GM12878 (cell line): ENCODE data around the gene OR4E2. TPM values are rescaled to one million over a fixed set of nuclear protein-coding genes. Genes with fewer than 3 reads are reported as not detected.

Experiments used
- ATAC-seq: fragments of 200-7000 bp; cut with Tn5 transposase; 3 replicates; pipeline ENCODE4 v1.9.1; 2020; ENCODE audit warnings: mild to moderate bottlenecking, moderate library complexity
- BruUV-seq: library from RNA; stranded (reverse); fragments of 400-500 nt; replicated peaks from 2 replicates; lab custom pipeline; 2021; lab: Mats Ljungman, UMichigan
- CTCF ChIA-PET: fragments of 300-600 bp; sonication (Branson Sonifier 250); formaldehyde crosslinking; extraction: SDS; loops from one replicate; lab custom pipeline; 2021; ENCODE audit warnings: inconsistent platforms; lab: Yijun Ruan, JAX
- POLR2A ChIA-PET: fragments of 350-600 bp; formaldehyde crosslinking; extraction: SDS; loops from one replicate; lab custom pipeline; 2021; ENCODE audit warnings: inconsistent platforms; lab: Charles Lee
- RAD21 ChIA-PET: fragments of 300-600 bp; sonication (Branson Sonifier 250); formaldehyde crosslinking; loops from one replicate; lab custom pipeline; 2023; ENCODE audit warnings: antibody characterized with exemption; ENCODE audit not compliant: unreplicated experiment; lab: Charles Lee
- SMC1A ChIA-PET: fragments of 300-600 bp; sonication (Branson Sonifier 250); formaldehyde crosslinking; loops from one replicate; lab custom pipeline; 2023; ENCODE audit not compliant: unreplicated experiment, uncharacterized antibody; lab: Charles Lee
- DNase-seq: peaks from one replicate; pipeline ENCODE4 v3.0.0-alpha.2; 2011; ENCODE audit warnings: low read depth, low spot score
- FAIRE-seq: peaks from 3 replicates; lab custom pipeline; 2011; peaks lifted over from hg19 to GRCh38; lab: Jason Lieb, UNC
- H2AFZ ChIP-seq: 2 replicates; pipeline ENCODE4 v1.6.0; 2011; ENCODE audit warnings: low read depth, low read length, control low read depth; ENCODE audit not compliant: control insufficient read depth
- H3K27ac ChIP-seq: 2 replicates; pipeline ENCODE4 v1.5.1; 2011; ENCODE audit warnings: control low read depth; ENCODE audit not compliant: control insufficient read depth, insufficient read depth
- H3K27me3 ChIP-seq, 2 experiments: replicated peaks in 1 of 2; 2 replicates each; pipeline versions ENCODE4 v1.6.0 to v1.6.1; 2011; ENCODE audit warnings: low read length in 1 of 2; ENCODE audit not compliant: control insufficient read depth in 2 of 2, insufficient read depth in 2 of 2
- H3K36me3 ChIP-seq, 2 experiments: 2 replicates each; pipeline ENCODE4 v1.5.1; 2011; ENCODE audit warnings: low read length in 1 of 2; ENCODE audit not compliant: control insufficient read depth in 2 of 2, insufficient read depth in 2 of 2
- H3K4me1 ChIP-seq: 2 replicates; pipeline ENCODE4 v1.6.1; 2011; ENCODE audit warnings: mild to moderate bottlenecking, low read length, moderate library complexity, mixed read lengths; ENCODE audit not compliant: control insufficient read depth, insufficient read depth
- H3K4me2 ChIP-seq: 2 replicates; pipeline ENCODE4 v1.6.0; 2011; ENCODE audit warnings: control low read depth; ENCODE audit not compliant: control insufficient read depth, insufficient read depth
- H3K4me3 ChIP-seq: fragments of 200-600 bp; sonication (generic); 2 replicates; pipeline ENCODE4 v1.5.1; 2016
- H3K79me2 ChIP-seq: 2 replicates; pipeline ENCODE4 v1.6.0; 2011; ENCODE audit warnings: low read length; ENCODE audit not compliant: control insufficient read depth, insufficient read depth
- H3K9ac ChIP-seq: 2 replicates; pipeline ENCODE4 v1.8.0; 2011; ENCODE audit warnings: low read length, control low read depth, mixed read lengths; ENCODE audit not compliant: control insufficient read depth, insufficient read depth
- H3K9me3 ChIP-seq: replicated peaks from 3 replicates; pipeline ENCODE4 v1.5.1; 2011; ENCODE audit warnings: mild to moderate bottlenecking, low read length; ENCODE audit not compliant: control insufficient read depth, insufficient read depth
- H4K20me1 ChIP-seq: 2 replicates; pipeline ENCODE4 v1.6.0; 2011; ENCODE audit not compliant: control insufficient read depth, insufficient read depth
- CREB1 ChIP-seq: IDR thresholded peaks from 2 replicates; pipeline ENCODE4 v1.6.1; 2012; ENCODE audit warnings: low read depth, mild to moderate bottlenecking, inconsistent platforms
- DPF2 ChIP-seq: fragments of 450-650 bp; IDR thresholded peaks from 2 replicates; pipeline ENCODE4 v1.6.1; 2017; ENCODE audit warnings: mild to moderate bottlenecking
- MTA3 ChIP-seq: IDR thresholded peaks from 2 replicates; pipeline ENCODE4 v1.6.1; 2012; ENCODE audit warnings: low read length, inconsistent platforms, borderline replicate concordance
- WGBS: methylation state at CpG from one replicate; pipeline ENCODE4 v1.1.6; 2016; ENCODE audit warnings: low lambda C conversion rate; ENCODE audit not compliant: insufficient replicate concordance, insufficient coverage; ENCODE audit errors: missing lambda C conversion rate; 5-methylcytosine and 5-hydroxymethylcytosine counted together
- in situ Hi-C: fragments of 300-500 bp; cut with MboI; formaldehyde crosslinking; loops from 9 replicates; pipeline ENCODE4 v1.14.3; 2018; ENCODE audit warnings: mixed read lengths
- intact Hi-C: fragments of 100-400 bp; cut with micrococcal nuclease; formaldehyde crosslinking; loops from one replicate; pipeline ENCODE4 v1.14.2; 2022; ENCODE audit not compliant: unreplicated experiment
- polyA plus RNA-seq, 11 experiments: library from polyadenylated mRNA; depleted of rRNA in 4 of 11; unstranded in 6 of 11; stranded (reverse) in 5 of 11; fragments of >200 nt; fragmentation: Nextera tagmentation in 4 of 11; fragmentation: Illumina TruSeq in 1 of 11; extraction: Ambion mirVana in 4 of 11; extraction: Trizol in 1 of 11; gene quantifications; 1 replicate in 1 of 11; 2 replicates in 10 of 11; pipeline versions ENCODE4 v1.2.1 to v1.2.3, GENCODE V29; 2011 to 2016; ENCODE audit warnings: inconsistent platforms in 2 of 11, missing spikeins in 2 of 11, low read depth in 1 of 11
- total RNA-seq, 4 experiments: library from RNA; depleted of rRNA in 3 of 4; stranded (reverse); fragments of >200 nt in 3 of 4; fragmentation: Illumina TruSeq in 1 of 4; extraction: Trizol in 1 of 4; gene quantifications; 2 replicates each; pipeline versions ENCODE4 v1.2.1 to v1.2.3, GENCODE V29; 2013 to 2021
- TF ChIP-seq, protein P1 (sequence below): IDR thresholded peaks from 2 replicates; pipeline ENCODE4 v1.6.1; 2011; ENCODE audit warnings: borderline replicate concordance, low read depth, mild to moderate bottlenecking, moderate library complexity, low read length; ENCODE audit not compliant: insufficient read depth, poor library complexity, severe bottlenecking

OR4E2 gene
- total and polyA plus RNA-seq, 10 of the 15 experiments (the other 5 are each of a cell fraction or from before 2014, with no cell fraction given): not detected

DNA sequence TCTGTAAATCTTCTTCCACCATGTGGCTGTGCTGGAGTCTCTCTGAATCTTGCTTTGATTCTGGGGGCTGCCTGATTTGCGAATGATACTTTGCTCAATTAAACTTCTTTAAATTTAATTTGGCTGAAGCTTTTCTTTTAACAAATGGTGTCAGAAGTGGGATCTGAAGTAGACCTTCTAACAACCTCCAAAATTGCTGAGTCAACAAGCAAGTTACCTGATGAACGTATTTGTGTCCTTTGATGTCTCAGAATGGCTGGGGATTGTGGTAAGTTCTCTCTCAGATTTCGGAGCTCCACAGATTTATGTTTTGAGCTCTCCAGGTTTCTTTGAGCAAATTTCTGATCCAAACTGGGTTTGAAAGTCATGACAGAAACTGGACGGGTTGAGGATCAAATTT, 21.9 kb downstream of the OR4E2 start:
- TF ChIP-seq MTA3 (no peak), DPF2 (no peak)
- TF ChIP-seq, protein P1, sequence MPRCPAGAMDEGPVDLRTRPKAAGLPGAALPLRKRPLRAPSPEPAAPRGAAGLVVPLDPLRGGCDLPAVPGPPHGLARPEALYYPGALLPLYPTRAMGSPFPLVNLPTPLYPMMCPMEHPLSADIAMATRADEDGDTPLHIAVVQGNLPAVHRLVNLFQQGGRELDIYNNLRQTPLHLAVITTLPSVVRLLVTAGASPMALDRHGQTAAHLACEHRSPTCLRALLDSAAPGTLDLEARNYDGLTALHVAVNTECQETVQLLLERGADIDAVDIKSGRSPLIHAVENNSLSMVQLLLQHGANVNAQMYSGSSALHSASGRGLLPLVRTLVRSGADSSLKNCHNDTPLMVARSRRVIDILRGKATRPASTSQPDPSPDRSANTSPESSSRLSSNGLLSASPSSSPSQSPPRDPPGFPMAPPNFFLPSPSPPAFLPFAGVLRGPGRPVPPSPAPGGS: no peak
- DNase-seq (no peak), FAIRE-seq (no peak), ATAC-seq (no peak)
- no peaks in the 10 kb centered on the region for H3K4me1 ChIP-seq
- intact Hi-C loops: no loop called here
- no peak overlapping the region for H3K4me2 ChIP-seq
- ChIA-PET CTCF (no interaction called here), SMC1A (no interaction called here), POLR2A (no interaction called here), RAD21 (no interaction called here)
- H3K36me3 ChIP-seq: no peaks in the 10 kb centered on the region
- 28% methylated on average over 4 of the region's 4 CpGs for WGBS
- peaks cover 0 to 1% of the 10 kb centered on the region in 2 experiments; a peak in 1 of 4 replicates for H3K27me3 ChIP-seq
- BruUV-seq: no TSS peak
- H3K79me2 ChIP-seq: no peaks in the 10 kb centered on the region
- no peak overlapping the region for H3K9ac ChIP-seq
- no peaks in the 10 kb centered on the region; the same call in 2 of the 3 replicates for H3K9me3 ChIP-seq
- in situ Hi-C loops: no loop called here
- no peak overlapping the region for H3K4me3 ChIP-seq
- no peaks in the 10 kb centered on the region for H4K20me1 ChIP-seq
- H2AFZ ChIP-seq: no peak overlapping the region
- no peak overlapping the region for H3K27ac ChIP-seq

DNA sequence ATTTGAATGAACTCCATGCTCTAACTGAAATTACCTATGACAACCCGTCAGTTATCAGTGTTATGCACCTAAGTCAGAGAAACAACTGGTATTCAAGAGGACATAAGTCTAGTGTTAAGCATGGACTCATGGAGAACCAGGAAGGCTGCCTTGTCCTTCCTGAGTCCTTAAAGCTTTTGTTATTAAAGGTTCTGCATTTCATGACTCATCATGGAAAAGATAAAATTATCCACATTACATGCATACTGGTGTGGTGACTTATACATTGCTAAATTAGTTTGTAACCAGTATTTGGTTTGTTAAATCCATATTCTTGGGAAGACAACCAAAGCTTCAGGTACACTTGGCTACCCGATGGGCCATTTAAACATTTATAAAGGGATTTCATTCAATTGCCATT, 26.4 kb downstream of the OR4E2 start:
- ChIA-PET CTCF (interaction anchor here (1.7 kb wide), 1 partner anchor 31 kb away, joined by 3 read pairs; no protein-coding TSS in a partner anchor), POLR2A (no interaction called here), SMC1A (no interaction called here), RAD21 (no interaction called here)
- H3K4me2 ChIP-seq: no peak overlapping the region
- ATAC-seq (no peak), DNase-seq (no peak), FAIRE-seq (no peak)
- no peak for TF ChIP-seq CREB1
- H3K27me3 ChIP-seq: no peaks in the 10 kb centered on the region
- intact Hi-C loops (no loop called here), in situ Hi-C loops (no loop called here)
- WGBS: 24% methylated on average over 2 of the region's 2 CpGs
- no peak overlapping the region for H3K4me3 ChIP-seq
- H3K9ac ChIP-seq: no peak overlapping the region
- no peaks in the 10 kb centered on the region for H3K79me2 ChIP-seq
- no peaks in the 10 kb centered on the region for H3K36me3 ChIP-seq
- no peak overlapping the region for H3K27ac ChIP-seq
- BruUV-seq: no TSS peak
- H4K20me1 ChIP-seq: no peaks in the 10 kb centered on the region
- H2AFZ ChIP-seq: no peak overlapping the region
- H3K9me3 ChIP-seq: no peaks in the 10 kb centered on the region; the same call in 2 of the 3 replicates
- H3K4me1 ChIP-seq: no peaks in the 10 kb centered on the region
